ENCODE results near the gene MTMR1. TPM values are rescaled to one million over a fixed set of nuclear protein-coding genes. Genes with fewer than 3 reads are reported as not detected.

Gene MTMR1
- total and polyA plus RNA-seq, 2 donors (not counting 3 experiments of a cell fraction or from before 2014, with no cell fraction given), result 17.1 to 20.3 TPM

DNA sequence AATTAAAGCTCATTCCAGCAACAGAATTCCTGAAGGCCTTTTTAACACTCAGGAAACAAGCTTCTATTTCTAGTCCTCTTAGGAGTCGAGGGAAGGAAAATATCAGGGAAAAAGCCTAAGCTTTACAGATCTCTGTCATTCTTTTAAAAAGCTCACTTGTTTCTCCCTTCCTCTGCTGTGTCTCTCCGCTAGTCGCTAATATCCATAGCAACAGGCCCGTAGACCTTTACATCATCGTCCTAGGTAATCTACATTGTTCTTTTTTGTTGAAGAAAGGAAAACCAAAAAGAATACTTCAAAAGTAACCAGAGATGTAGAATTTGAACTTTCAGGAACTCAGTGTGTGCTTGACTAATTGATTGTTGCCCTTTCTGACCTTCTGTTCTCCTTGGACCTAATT is 45.9 kb upstream of the MTMR1 start:
- Histone ChIP-seq H3K9ac (replicated peaks; ENCODE audit: extremely low read depth, insufficient read depth, low read length) (peak overlapping the region; percentile 47), H3K4me3 (replicated peaks in 1 of 3; ENCODE audit: insufficient read depth in 1 of 3, low read depth in 1 of 3, low read length in 3 of 3) (no peak overlapping the region), H3K9me1 (replicated peaks; ENCODE audit: control insufficient read depth, extremely low read depth, insufficient read depth, low read length) (no peaks in the 10 kb centered on the region), H3K27me3 (ENCODE audit: control insufficient read depth in 2 of 2, insufficient read depth in 2 of 2, low read length in 2 of 2) (no peaks in the 10 kb centered on the region), H3K9me3 (replicated peaks; ENCODE audit: control insufficient read depth, insufficient read depth, low read length) (no peaks in the 10 kb centered on the region), H3K36me3 (ENCODE audit: control insufficient read depth in 2 of 2, extremely low read depth in 1 of 2, insufficient read depth in 2 of 2, low read length in 2 of 2) (no peaks in the 10 kb centered on the region), H3K4me1 (ENCODE audit: control insufficient read depth, extremely low read depth, insufficient read depth, low read length) (peaks cover 38% of the 10 kb centered on the region), H3K4me2 (ENCODE audit: insufficient read depth, low read length) (peak overlapping the region; percentile 51), H3K27ac (ENCODE audit: insufficient read depth, low read depth, low read length) (peak overlapping the region; percentile 85), H4K20me1 (replicated peaks; ENCODE audit: control insufficient read depth, extremely low read depth, insufficient read depth, low read length) (no peaks in the 10 kb centered on the region), H3K79me2 (ENCODE audit: control insufficient read depth, insufficient read depth, low read length) (no peaks in the 10 kb centered on the region), H2AFZ (ENCODE audit: low read depth, low read length) (no peak overlapping the region)
- POLR2A ChIA-PET, result no interaction called here
- dilution Hi-C loops (cut with MboI; ENCODE audit: extremely low pct_ligation_motif_present, low sequenced_read_pairs) (no loop called here), intact Hi-C loops (cut with micrococcal nuclease) (loop anchor here (1.0 kb wide), 1 partner anchor 140 kb away; no protein-coding TSS in a partner anchor)
- FAIRE-seq (peak; percentile 18), DNase-seq (ENCODE audit: low read depth, low spot score) (peak; percentile 56)
- TF ChIP-seq POLR2AphosphoS5 (IDR thresholded peaks at IDR 0.05; ENCODE audit: insufficient read depth, low read depth, low read length), result no peak
- no TSS peak for BruUV-seq (replicated peaks)
- CTCF ChIA-PET, result interaction anchor here (1.0 to 2.1 kb wide), 3 partner anchors 11 to 36 kb away, joined by 3 to 5 read pairs (median 5); no protein-coding TSS in a partner anchor

GRCh38 chrX:150648296-150648940 is 44.8 kb upstream of the MTMR1 start:
- dilution Hi-C loops (cut with MboI; ENCODE audit: extremely low pct_ligation_motif_present, low sequenced_read_pairs) (no loop called here), intact Hi-C loops (cut with micrococcal nuclease) (loop anchor here (2.0 kb wide), 1 partner anchor 284 kb away; no protein-coding TSS in a partner anchor)
- FAIRE-seq (no peak), DNase-seq (ENCODE audit: low read depth, low spot score) (peak; percentile 68)
- TF ChIP-seq POLR2AphosphoS5 (IDR thresholded peaks at IDR 0.05; ENCODE audit: insufficient read depth, low read depth, low read length), result no peak
- TF ChIP-seq FOS (IDR thresholded peaks at IDR 0.05; ENCODE audit: borderline replicate concordance, insufficient read depth, low read length), result no peak
- no peak for TF ChIP-seq POLR2A (IDR thresholded peaks at IDR 0.05; ENCODE audit: low read depth, low read length)
- TF ChIP-seq, protein P1, sequence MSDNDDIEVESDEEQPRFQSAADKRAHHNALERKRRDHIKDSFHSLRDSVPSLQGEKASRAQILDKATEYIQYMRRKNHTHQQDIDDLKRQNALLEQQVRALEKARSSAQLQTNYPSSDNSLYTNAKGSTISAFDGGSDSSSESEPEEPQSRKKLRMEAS (IDR thresholded peaks at IDR 0.05; ENCODE audit: insufficient read depth, insufficient read length), result no peak
- no peak for TF ChIP-seq JUN (IDR thresholded peaks at IDR 0.05; ENCODE audit: borderline replicate concordance, insufficient read depth, insufficient read length, low read depth)
- TF ChIP-seq GATA2 (IDR thresholded peaks at IDR 0.05; ENCODE audit: insufficient read depth, insufficient read length, low read depth, low read length), result no peak
- TF ChIP-seq MYC (IDR thresholded peaks at IDR 0.05; ENCODE audit: low read depth, low read length), result no peak
- TF ChIP-seq, protein P2, sequence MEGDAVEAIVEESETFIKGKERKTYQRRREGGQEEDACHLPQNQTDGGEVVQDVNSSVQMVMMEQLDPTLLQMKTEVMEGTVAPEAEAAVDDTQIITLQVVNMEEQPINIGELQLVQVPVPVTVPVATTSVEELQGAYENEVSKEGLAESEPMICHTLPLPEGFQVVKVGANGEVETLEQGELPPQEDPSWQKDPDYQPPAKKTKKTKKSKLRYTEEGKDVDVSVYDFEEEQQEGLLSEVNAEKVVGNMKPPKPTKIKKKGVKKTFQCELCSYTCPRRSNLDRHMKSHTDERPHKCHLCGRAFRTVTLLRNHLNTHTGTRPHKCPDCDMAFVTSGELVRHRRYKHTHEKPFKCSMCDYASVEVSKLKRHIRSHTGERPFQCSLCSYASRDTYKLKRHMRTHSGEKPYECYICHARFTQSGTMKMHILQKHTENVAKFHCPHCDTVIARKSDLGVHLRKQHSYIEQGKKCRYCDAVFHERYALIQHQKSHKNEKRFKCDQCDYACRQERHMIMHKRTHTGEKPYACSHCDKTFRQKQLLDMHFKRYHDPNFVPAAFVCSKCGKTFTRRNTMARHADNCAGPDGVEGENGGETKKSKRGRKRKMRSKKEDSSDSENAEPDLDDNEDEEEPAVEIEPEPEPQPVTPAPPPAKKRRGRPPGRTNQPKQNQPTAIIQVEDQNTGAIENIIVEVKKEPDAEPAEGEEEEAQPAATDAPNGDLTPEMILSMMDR (IDR thresholded peaks at IDR 0.05; ENCODE audit: extremely low read depth in 1 of 2, insufficient read depth in 1 of 2, low read depth in 1 of 2, low read length in 2 of 2), result no peak
- no peak for TF ChIP-seq EZH2 (IDR thresholded peaks at IDR 0.05; ENCODE audit: borderline replicate concordance, low read depth, low read length, severe bottlenecking)
- Histone ChIP-seq H3K9me3 (replicated peaks; ENCODE audit: control insufficient read depth, insufficient read depth, low read length) (no peaks in the 10 kb centered on the region), H3K27me3 (ENCODE audit: control insufficient read depth in 2 of 2, insufficient read depth in 2 of 2, low read length in 2 of 2) (no peaks in the 10 kb centered on the region), H3K36me3 (ENCODE audit: control insufficient read depth in 2 of 2, extremely low read depth in 1 of 2, insufficient read depth in 2 of 2, low read length in 2 of 2) (no peaks in the 10 kb centered on the region), H2AFZ (ENCODE audit: low read depth, low read length) (no peak overlapping the region), H3K27ac (ENCODE audit: insufficient read depth, low read depth, low read length) (peak overlapping the region; percentile 85), H3K9ac (replicated peaks; ENCODE audit: extremely low read depth, insufficient read depth, low read length) (peak overlapping the region; percentile 64), H3K9me1 (replicated peaks; ENCODE audit: control insufficient read depth, extremely low read depth, insufficient read depth, low read length) (no peaks in the 10 kb centered on the region), H4K20me1 (replicated peaks; ENCODE audit: control insufficient read depth, extremely low read depth, insufficient read depth, low read length) (no peaks in the 10 kb centered on the region), H3K4me2 (ENCODE audit: insufficient read depth, low read length) (no peak overlapping the region), H3K79me2 (ENCODE audit: control insufficient read depth, insufficient read depth, low read length) (no peaks in the 10 kb centered on the region), H3K4me1 (ENCODE audit: control insufficient read depth, extremely low read depth, insufficient read depth, low read length) (peaks cover 38% of the 10 kb centered on the region), H3K4me3 (replicated peaks in 1 of 3; ENCODE audit: insufficient read depth in 1 of 3, low read depth in 1 of 3, low read length in 3 of 3) (no peak overlapping the region)
- BruUV-seq (replicated peaks), result no TSS peak
- ChIA-PET CTCF (interaction anchor here (0.7 to 2.1 kb wide), 4 partner anchors 10 to 67 kb away, joined by 3 to 5 read pairs (median 3); no protein-coding TSS in a partner anchor), POLR2A (no interaction called here)

Data from endothelial cell of umbilical vein (primary cell).